ENCODE results near the gene CNTN4. TPM values are rescaled to one million over a fixed set of nuclear protein-coding genes. Genes with fewer than 3 reads are reported as not detected.
"Not testable (repeated sequence)": the region's sequence is repeated elsewhere in the genome, so short reads cannot be mapped to it uniquely, and the experiment has no call there.

The CNTN4 gene
- 0.14 and 1.6 TPM in 2 replicates for total RNA-seq

- DNase-seq (ENCODE audit: low read depth) = no peak
- H3K4me3 ChIP-seq (ENCODE audit: low read depth, low read length) = peak within 1 kb of the TSS; percentile 46
- TF ChIP-seq, protein P1, sequence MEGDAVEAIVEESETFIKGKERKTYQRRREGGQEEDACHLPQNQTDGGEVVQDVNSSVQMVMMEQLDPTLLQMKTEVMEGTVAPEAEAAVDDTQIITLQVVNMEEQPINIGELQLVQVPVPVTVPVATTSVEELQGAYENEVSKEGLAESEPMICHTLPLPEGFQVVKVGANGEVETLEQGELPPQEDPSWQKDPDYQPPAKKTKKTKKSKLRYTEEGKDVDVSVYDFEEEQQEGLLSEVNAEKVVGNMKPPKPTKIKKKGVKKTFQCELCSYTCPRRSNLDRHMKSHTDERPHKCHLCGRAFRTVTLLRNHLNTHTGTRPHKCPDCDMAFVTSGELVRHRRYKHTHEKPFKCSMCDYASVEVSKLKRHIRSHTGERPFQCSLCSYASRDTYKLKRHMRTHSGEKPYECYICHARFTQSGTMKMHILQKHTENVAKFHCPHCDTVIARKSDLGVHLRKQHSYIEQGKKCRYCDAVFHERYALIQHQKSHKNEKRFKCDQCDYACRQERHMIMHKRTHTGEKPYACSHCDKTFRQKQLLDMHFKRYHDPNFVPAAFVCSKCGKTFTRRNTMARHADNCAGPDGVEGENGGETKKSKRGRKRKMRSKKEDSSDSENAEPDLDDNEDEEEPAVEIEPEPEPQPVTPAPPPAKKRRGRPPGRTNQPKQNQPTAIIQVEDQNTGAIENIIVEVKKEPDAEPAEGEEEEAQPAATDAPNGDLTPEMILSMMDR (conservative IDR thresholded peaks at IDR 0.05; ENCODE audit: low read depth, low read length) = peak; percentile 5
These were observed at the start of gene CNTN4 for GRCh38 chr3:2098398-2099027. Gene CNTN4, plus strand, starts transcription at chr3:2098866.

GRCh38 chr3:2061360-2061759 lies 37.3 kb upstream of the CNTN4 start:
- TF ChIP-seq, protein P1 (conservative IDR thresholded peaks at IDR 0.05; ENCODE audit: low read depth, low read length) = no peak
- H3K4me3 ChIP-seq (ENCODE audit: low read depth, low read length) = no peak overlapping the region
- no peak for DNase-seq (ENCODE audit: low read depth)

- TF ChIP-seq, protein P1 (conservative IDR thresholded peaks at IDR 0.05; ENCODE audit: low read depth, low read length) = no peak
- DNase-seq (ENCODE audit: low read depth) = no peak
- no peak overlapping the region for H3K4me3 ChIP-seq (ENCODE audit: low read depth, low read length)
These were observed 27.1 kb upstream of the CNTN4 start for GRCh38 chr3:2071531-2071930.

DNA sequence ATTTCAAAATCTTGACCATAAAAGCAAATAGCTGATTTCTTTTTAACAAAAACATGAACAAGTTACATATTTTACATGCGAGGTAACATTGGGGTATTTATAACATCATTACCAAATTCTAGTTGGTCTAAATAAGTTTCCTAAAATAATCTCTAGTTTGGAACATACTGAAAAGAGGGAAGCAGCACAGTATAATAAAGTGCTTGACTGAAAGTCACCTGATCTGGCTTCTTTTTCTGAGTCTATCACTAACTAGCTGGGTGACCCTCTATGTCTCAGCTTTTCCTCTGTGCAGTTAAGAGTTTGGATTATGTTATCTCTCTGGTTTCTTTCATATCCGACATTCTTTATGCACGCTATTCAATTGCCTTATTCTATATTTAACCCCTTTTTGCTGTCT lies 19.8 kb upstream of the CNTN4 start:
- no peak for DNase-seq (ENCODE audit: low read depth)
- H3K4me3 ChIP-seq (ENCODE audit: low read depth, low read length) = no peak overlapping the region
- TF ChIP-seq, protein P1 (conservative IDR thresholded peaks at IDR 0.05; ENCODE audit: low read depth, low read length) = no peak

- TF ChIP-seq, protein P1 (conservative IDR thresholded peaks at IDR 0.05; ENCODE audit: low read depth, low read length) = no peak
- no peak overlapping the region for H3K4me3 ChIP-seq (ENCODE audit: low read depth, low read length)
- no peak for DNase-seq (ENCODE audit: low read depth)
These were observed 15.7 kb upstream of the CNTN4 start for GRCh38 chr3:2082871-2083480.

DNA sequence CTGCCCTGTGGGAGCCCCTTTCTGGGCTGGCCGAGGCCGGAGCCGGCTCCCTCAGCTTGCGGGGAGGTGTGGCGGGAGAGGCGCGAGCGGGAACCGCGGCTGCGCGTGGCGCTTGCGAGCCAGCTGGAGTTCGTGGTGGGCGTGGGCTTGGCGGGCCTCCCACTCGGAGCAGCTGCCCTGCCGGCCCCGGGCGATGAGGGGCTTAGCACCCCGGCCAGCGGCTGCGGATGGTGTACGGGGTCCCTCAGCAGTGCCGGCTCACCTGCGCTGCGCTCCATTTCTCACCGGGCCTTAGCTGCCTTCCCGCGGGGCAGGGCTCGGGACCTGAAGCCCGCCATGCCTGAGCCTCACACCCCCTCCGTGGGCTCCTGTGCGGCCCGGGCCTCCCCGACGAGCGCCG lies 15.1 kb upstream of the CNTN4 start:
- DNase-seq (ENCODE audit: low read depth); H3K4me3 ChIP-seq (ENCODE audit: low read depth, low read length): not testable (repeated sequence)

GRCh38 chr3:2090095-2090911 lies 8.4 kb upstream of the CNTN4 start:
- TF ChIP-seq, protein P1 (conservative IDR thresholded peaks at IDR 0.05; ENCODE audit: low read depth, low read length) = no peak
- no peak for DNase-seq (ENCODE audit: low read depth)
- H3K4me3 ChIP-seq (ENCODE audit: low read depth, low read length) = no peak overlapping the region

Measured in epithelial cell of proximal tubule (primary cell).